ENCODE results near the gene ATP2C1. TPM values are rescaled to one million over a fixed set of nuclear protein-coding genes. Genes with fewer than 3 reads are reported as not detected.

The ATP2C1 gene
- total RNA-seq, 8 experiments from 2014 or later: 41.6 to 79.3 (median 65.7) TPM

DNA sequence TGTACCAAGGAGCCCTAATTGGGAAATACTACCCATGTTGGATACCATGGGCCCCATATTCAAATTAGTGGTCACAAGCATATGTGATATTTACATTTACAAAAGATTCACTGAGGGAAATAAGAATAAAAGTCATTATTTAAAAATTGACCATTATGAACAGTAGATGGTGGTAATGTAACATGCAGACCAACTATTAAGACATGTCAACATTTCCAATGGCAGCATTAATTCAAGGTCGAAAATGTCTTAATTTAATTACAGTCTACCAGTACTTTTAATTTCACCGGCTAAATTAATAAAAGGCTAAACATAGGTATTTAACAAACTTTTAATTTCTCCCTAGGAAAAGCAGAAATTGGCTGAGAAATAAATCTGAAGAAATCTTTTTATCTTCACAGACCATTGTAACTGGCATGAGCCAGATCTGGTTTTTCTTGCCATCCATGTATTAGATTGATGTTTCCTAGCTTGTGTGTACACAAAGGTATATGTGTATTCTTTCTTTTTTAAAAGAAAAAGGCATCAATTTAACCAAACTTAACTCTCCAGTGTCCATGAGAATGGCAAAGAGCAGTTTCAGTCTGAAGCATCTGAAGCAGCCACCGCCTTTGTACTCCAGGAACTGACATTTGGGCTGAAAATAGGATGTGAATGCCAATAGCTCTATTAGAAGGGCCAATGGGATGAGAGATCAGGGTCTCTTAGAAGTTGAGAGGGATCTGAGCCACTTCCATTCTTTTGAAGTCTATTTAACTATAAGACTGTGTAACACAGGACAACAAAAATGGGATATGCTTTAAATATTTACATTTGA, 159.4 kb downstream of the ATP2C1 start:
- in situ Hi-C loops (cut with MboI; ENCODE audit: low pct_unique_long_range_greater_than_20kb in 2 of 9, low sequenced_read_pairs in 9 of 9, unreplicated experiment in 9 of 9): no loop called here

More for the DNA sequence above, 159.4 kb downstream of the ATP2C1 start:
- no peak overlapping the region for H3K4me3 ChIP-seq
- peak in 3 of 8 experiments; percentile 65 to 78 (median 72) for ATAC-seq (replicated peaks in 6 of 8)
- H3K27ac ChIP-seq: no peak overlapping the region
- 21 to 89% (median 68%) methylated on average over 2 to 3 of the region's 3 CpGs; no CpG with 5 or more reads in 1 of the 10 experiments for WGBS, 10 experiments
- H3K4me1 ChIP-seq (replicated peaks in 1 of 2): peaks cover 0 to 3% of the 10 kb centered on the region in 2 donors

Other genes with a start within 250 kb of the ATP2C1 start
- 10 to 100 TPM; 16.2 to 40.2 (median 22.4) TPM for gene PIK3R4, start 147.3 kb upstream of the ATP2C1 start, total RNA-seq
- 1 to 10 TPM; 1.1 to 7.5 (median 3.5) TPM for gene ASTE1, start 132.7 kb downstream of the ATP2C1 start, total RNA-seq
- gene NEK11, start 132.8 kb downstream of the ATP2C1 start, total RNA-seq: 10 to 100 TPM in 1 of 8 experiments, 1 to 10 TPM in 7; 1.1 to 10.3 (median 3.4) TPM

All from motor neuron (in vitro differentiated cells).